ENCODE data around the gene CRIP1. TPM values are rescaled to one million over a fixed set of nuclear protein-coding genes. Genes with fewer than 3 reads are reported as not detected.

The CRIP1 gene
- total RNA-seq, 1 experiment from 2014 or later, result 6.9 TPM

DNA sequence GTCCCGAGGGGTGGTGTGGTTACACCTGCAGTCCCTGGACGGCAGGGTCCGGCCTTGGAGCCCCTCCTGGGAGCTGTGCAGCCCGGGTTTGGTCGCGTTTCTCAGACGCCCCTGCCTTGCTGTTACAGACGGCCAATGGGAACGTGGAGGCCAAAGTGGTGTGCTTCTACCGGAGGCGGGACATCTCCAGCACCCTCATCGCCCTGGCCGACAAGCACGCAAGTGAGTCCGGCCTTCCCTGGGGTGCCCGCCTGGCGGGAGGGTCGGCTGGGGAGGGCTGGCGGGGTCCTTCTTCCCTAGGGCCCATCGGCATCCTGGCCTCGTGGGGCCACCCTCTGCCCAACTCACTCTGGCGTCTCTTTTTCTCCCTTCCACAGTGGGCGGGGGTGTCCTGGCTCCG is 41.4 kb upstream of the CRIP1 start:
- Histone ChIP-seq H3K14ac (ENCODE audit: insufficient read depth, low read length) (no peak overlapping the region; the same call in 1 of the 2 replicates), H3K4ac (ENCODE audit: low read depth, low read length) (no peak overlapping the region), H2AFZ (ENCODE audit: low read length) (no peak overlapping the region), H2BK120ac (ENCODE audit: low read depth, low read length, poor library complexity, severe bottlenecking) (no peak overlapping the region), H3K27me3 (ENCODE audit: insufficient read depth, low read length) (no peaks in the 10 kb centered on the region), H3K23ac (ENCODE audit: insufficient read length, low read depth, low read length) (no peak overlapping the region), H2BK15ac (ENCODE audit: low read depth, low read length) (no peak overlapping the region), H2BK20ac (ENCODE audit: low read depth, low read length, poor library complexity, severe bottlenecking) (no peak overlapping the region), H2BK12ac (ENCODE audit: insufficient read length, low read depth, low read length) (no peak overlapping the region), H3K9ac (ENCODE audit: extremely low read depth, insufficient read length, low read length) (no peak overlapping the region), H4K8ac (replicated peaks; ENCODE audit: insufficient read length, low read depth, low read length) (no peak overlapping the region), H3K18ac (ENCODE audit: insufficient read length, low read depth, low read length) (no peak overlapping the region), H3K23me2 (ENCODE audit: insufficient read length, low read depth, low read length, poor library complexity, severe bottlenecking) (no peaks in the 10 kb centered on the region), H3K9me3 (ENCODE audit: control insufficient read depth, low read depth, low read length) (no peaks in the 10 kb centered on the region), H3K4me1 (ENCODE audit: insufficient read depth, low read length) (no peaks in the 10 kb centered on the region), H4K91ac (ENCODE audit: insufficient read length, low read depth, low read length) (no peak overlapping the region), H4K20me1 (ENCODE audit: control insufficient read depth, insufficient read depth, insufficient read length) (no peaks in the 10 kb centered on the region), H3K79me2 (ENCODE audit: insufficient read depth, low read length) (no peaks in the 10 kb centered on the region), H2BK5ac (ENCODE audit: insufficient read length, low read length) (no peak overlapping the region), H3K79me1 (ENCODE audit: insufficient read depth, low read depth, low read length, poor library complexity, severe bottlenecking) (no peaks in the 10 kb centered on the region), H2AK5ac (ENCODE audit: insufficient read length, low read length) (no peak overlapping the region), H4K5ac (ENCODE audit: insufficient read length, low read depth, low read length) (no peak overlapping the region), H3K27ac (ENCODE audit: insufficient read length, low read depth, low read length) (no peak overlapping the region), H3T11ph (ENCODE audit: low read length) (no peak overlapping the region), H3K4me2 (ENCODE audit: insufficient read depth, insufficient read length, low read length) (no peak overlapping the region), H3K56ac (ENCODE audit: insufficient read length, low read depth, low read length) (no peak overlapping the region)
- H3K27ac Mint-ChIP-seq, result no peak overlapping the region; a peak in 1 of 7 replicates
- no peaks in the 10 kb centered on the region for H3K4me1 Mint-ChIP-seq
- H3K36me3 Mint-ChIP-seq (ENCODE audit: insufficient read depth in 1 of 3, low read depth in 3 of 3), result peaks cover 16 to 41% (median 25%) of the 10 kb centered on the region in 3 experiments; a peak in 6 of 7 replicates
- no peak overlapping the region for H3K4me3 Mint-ChIP-seq
- TF ChIP-seq, protein P1, sequence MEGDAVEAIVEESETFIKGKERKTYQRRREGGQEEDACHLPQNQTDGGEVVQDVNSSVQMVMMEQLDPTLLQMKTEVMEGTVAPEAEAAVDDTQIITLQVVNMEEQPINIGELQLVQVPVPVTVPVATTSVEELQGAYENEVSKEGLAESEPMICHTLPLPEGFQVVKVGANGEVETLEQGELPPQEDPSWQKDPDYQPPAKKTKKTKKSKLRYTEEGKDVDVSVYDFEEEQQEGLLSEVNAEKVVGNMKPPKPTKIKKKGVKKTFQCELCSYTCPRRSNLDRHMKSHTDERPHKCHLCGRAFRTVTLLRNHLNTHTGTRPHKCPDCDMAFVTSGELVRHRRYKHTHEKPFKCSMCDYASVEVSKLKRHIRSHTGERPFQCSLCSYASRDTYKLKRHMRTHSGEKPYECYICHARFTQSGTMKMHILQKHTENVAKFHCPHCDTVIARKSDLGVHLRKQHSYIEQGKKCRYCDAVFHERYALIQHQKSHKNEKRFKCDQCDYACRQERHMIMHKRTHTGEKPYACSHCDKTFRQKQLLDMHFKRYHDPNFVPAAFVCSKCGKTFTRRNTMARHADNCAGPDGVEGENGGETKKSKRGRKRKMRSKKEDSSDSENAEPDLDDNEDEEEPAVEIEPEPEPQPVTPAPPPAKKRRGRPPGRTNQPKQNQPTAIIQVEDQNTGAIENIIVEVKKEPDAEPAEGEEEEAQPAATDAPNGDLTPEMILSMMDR (conservative IDR thresholded peaks at IDR 0.05), result no peak
- no peaks in the 10 kb centered on the region for H3K27me3 Mint-ChIP-seq (ENCODE audit: low read depth)
- DNase-seq, result no peak
- no CpG with 5 or more reads among the region's 24 CpGs for WGBS (ENCODE audit: extremely low coverage, insufficient read length, low lambda C conversion rate)
- H3K9me3 Mint-ChIP-seq, result no peaks in the 10 kb centered on the region
